Putamen (tissue), 1 donor: Measurements from ENCODE around the gene LRRC39.

Experiments
- DNase-seq: peaks from one replicate; pipeline ENCODE4 v3.0.0-alpha.2; 2016; ENCODE audit warnings: low spot score

The LRRC39 gene

GRCh38 chr1:100146958-100147357 is 31.1 kb downstream of the LRRC39 start:
- DNase-seq = no peak

- DNase-seq = no peak
Measured at GRCh38 chr1:100145116-100145515, 32.9 kb downstream of the LRRC39 start.

- DNase-seq = no peak
Measured at GRCh38 chr1:100142343-100142742, 35.7 kb downstream of the LRRC39 start.

- no peak for DNase-seq
Measured at GRCh38 chr1:100141192-100141591, 36.9 kb downstream of the LRRC39 start.

GRCh38 chr1:100137602-100138001 is 40.5 kb downstream of the LRRC39 start:
- no peak for DNase-seq

- no peak for DNase-seq
Measured at GRCh38 chr1:100134872-100135271, 43.2 kb downstream of the LRRC39 start.

- DNase-seq = peak; percentile 98
Measured at GRCh38 chr1:100132566-100133477, 45.2 kb downstream of the LRRC39 start, which contains the start of the genes SASS6 and TRMT13. TSS of gene SASS6 (minus strand) at chr1:100132930. CDS start at chr1:100132814, 116 bp downstream. TSS of gene TRMT13 (plus strand) at chr1:100133163. CDS start at chr1:100133169, 6 bp downstream.

GRCh38 chr1:100131623-100132022 is 46.4 kb downstream of the LRRC39 start:
- DNase-seq = no peak

- DNase-seq = no peak
Measured at GRCh38 chr1:100130552-100131077, 47.4 kb downstream of the LRRC39 start.

- DNase-seq = no peak
Measured at GRCh38 chr1:100127226-100127625, 50.8 kb downstream of the LRRC39 start.

GRCh38 chr1:100122177-100122576 is 55.9 kb downstream of the LRRC39 start:
- DNase-seq = no peak

GRCh38 chr1:100115524-100115923 is 62.5 kb downstream of the LRRC39 start:
- no peak for DNase-seq

- no peak for DNase-seq
Measured at GRCh38 chr1:100109554-100110066, 68.4 kb downstream of the LRRC39 start.

GRCh38 chr1:100107696-100108095 is 70.4 kb downstream of the LRRC39 start:
- DNase-seq = no peak

- no peak for DNase-seq
Measured at GRCh38 chr1:100101564-100101963, 76.5 kb downstream of the LRRC39 start.

GRCh38 chr1:100100202-100100601 is 77.9 kb downstream of the LRRC39 start:
- no peak for DNase-seq
